SK-N-SH (cell line): ENCODE measurements around the gene MARCHF3.

Source experiments
- GABPA ChIP-seq: IDR thresholded peaks from 2 replicates; pipeline ENCODE4 v1.4.0; 2012; ENCODE audit warnings: low read depth, mild to moderate bottlenecking
- TF ChIP-seq, protein P1 (sequence below): fragments of 200-600 bp; sonication (generic); IDR thresholded peaks from 2 replicates; pipeline ENCODE4 v1.6.1; 2017; ENCODE audit warnings: antibody characterized with exemption, mild to moderate bottlenecking, moderate library complexity

DNA sequence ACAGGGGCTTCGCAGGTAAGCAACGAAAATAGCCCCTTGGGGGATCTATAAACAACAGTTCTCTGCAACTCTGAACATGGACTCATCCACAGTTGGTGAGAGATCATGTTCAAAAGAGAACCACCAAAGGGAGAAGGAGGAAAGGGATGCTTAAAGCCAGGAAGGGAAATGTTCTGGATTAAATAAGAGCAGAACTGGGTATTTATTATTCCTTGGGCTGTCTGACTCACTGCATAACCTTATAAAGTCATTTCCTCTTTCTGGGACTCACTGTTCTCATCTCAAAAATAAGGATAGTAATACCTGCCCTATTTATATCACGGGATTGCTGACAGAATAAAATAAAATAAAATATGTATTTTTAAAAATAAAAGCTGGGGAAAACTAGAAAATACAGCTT, 11.2 kb upstream of the MARCHF3 start:
- TF ChIP-seq, protein P1, sequence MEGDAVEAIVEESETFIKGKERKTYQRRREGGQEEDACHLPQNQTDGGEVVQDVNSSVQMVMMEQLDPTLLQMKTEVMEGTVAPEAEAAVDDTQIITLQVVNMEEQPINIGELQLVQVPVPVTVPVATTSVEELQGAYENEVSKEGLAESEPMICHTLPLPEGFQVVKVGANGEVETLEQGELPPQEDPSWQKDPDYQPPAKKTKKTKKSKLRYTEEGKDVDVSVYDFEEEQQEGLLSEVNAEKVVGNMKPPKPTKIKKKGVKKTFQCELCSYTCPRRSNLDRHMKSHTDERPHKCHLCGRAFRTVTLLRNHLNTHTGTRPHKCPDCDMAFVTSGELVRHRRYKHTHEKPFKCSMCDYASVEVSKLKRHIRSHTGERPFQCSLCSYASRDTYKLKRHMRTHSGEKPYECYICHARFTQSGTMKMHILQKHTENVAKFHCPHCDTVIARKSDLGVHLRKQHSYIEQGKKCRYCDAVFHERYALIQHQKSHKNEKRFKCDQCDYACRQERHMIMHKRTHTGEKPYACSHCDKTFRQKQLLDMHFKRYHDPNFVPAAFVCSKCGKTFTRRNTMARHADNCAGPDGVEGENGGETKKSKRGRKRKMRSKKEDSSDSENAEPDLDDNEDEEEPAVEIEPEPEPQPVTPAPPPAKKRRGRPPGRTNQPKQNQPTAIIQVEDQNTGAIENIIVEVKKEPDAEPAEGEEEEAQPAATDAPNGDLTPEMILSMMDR = no peak
- TF ChIP-seq GABPA = no peak
